Caco-2 (cell line): ENCODE results near the gene CFAP77. TPM values are rescaled to one million over a fixed set of nuclear protein-coding genes. Genes with fewer than 3 reads are reported as not detected.

Source experiments
- BruUV-seq: library from RNA; stranded (reverse); fragments of 400-500 nt; replicated peaks from 2 replicates; lab custom pipeline; 2021; lab: Mats Ljungman, UMichigan
- CTCF ChIA-PET: fragments of 300-600 bp; sonication (Branson Sonifier 250); formaldehyde crosslinking; loops from one replicate; lab custom pipeline; 2022; ENCODE audit warnings: antibody characterized with exemption; lab: Charles Lee
- POLR2A ChIA-PET: fragments of 300-600 bp; sonication (Branson Sonifier 250); formaldehyde crosslinking; loops from one replicate; lab custom pipeline; 2022; ENCODE audit warnings: antibody characterized with exemption; lab: Charles Lee
- DNase-seq, 2 experiments: peaks; one replicate each; pipeline versions ENCODE4 v3.0.0 to v3.0.0-alpha.2; 2020 to 2022
- H3K27me3 ChIP-seq: replicated peaks from 2 replicates; pipeline ENCODE4 v1.6.0; 2011; ENCODE audit warnings: low read length; ENCODE audit not compliant: control insufficient read depth, insufficient read depth
- H3K36me3 ChIP-seq: 2 replicates; pipeline ENCODE4 v1.5.1; 2011; ENCODE audit warnings: low read length; ENCODE audit not compliant: control insufficient read depth, insufficient read depth
- H3K4me1 ChIP-seq: fragments of 250-450 bp; sonication (Bioruptor Pico); 2 replicates; pipeline ENCODE4 v1.5.1; 2020; ENCODE audit warnings: mild to moderate bottlenecking
- H3K4me3 ChIP-seq: 2 replicates; pipeline ENCODE4 v1.5.1; 2011; ENCODE audit warnings: low read depth, mild to moderate bottlenecking, control low read depth, low read length
- H3K9me3 ChIP-seq: fragments of 250-450 bp; sonication (Bioruptor Pico); 2 replicates; pipeline ENCODE4 v1.5.1; 2020; ENCODE audit warnings: mild to moderate bottlenecking, moderate library complexity
- H3K27ac Mint-ChIP-seq: one replicate; pipeline ENCODE4 v1.8.0; 2022; ENCODE audit warnings: mixed read lengths; ENCODE audit not compliant: unreplicated experiment
- H3K27me3 Mint-ChIP-seq: one replicate; pipeline ENCODE4 v1.8.0; 2022; ENCODE audit warnings: mixed read lengths; ENCODE audit not compliant: insufficient read depth, unreplicated experiment
- H3K36me3 Mint-ChIP-seq: one replicate; pipeline ENCODE4 v1.8.0; 2022; ENCODE audit warnings: mild to moderate bottlenecking, mixed read lengths; ENCODE audit not compliant: insufficient read depth, unreplicated experiment
- H3K4me1 Mint-ChIP-seq: one replicate; pipeline ENCODE4 v1.8.0; 2022; ENCODE audit warnings: low read depth, mixed read lengths; ENCODE audit not compliant: unreplicated experiment
- H3K4me3 Mint-ChIP-seq: one replicate; pipeline ENCODE4 v1.8.0; 2022; ENCODE audit warnings: mild to moderate bottlenecking, moderate library complexity, mixed read lengths; ENCODE audit not compliant: unreplicated experiment
- H3K9me3 Mint-ChIP-seq: one replicate; pipeline ENCODE4 v1.8.0; 2022; ENCODE audit warnings: mixed read lengths; ENCODE audit not compliant: unreplicated experiment
- intact Hi-C: fragments of 100-400 bp; cut with micrococcal nuclease; formaldehyde crosslinking; loops from one replicate; pipeline ENCODE4 v1.10.0; 2022; ENCODE audit not compliant: unreplicated experiment
- total RNA-seq: library from RNA; stranded (reverse); gene quantifications from 2 replicates; pipeline ENCODE4 v1.2.3, GENCODE V29; 2022
- TF ChIP-seq, protein P1 (sequence below), 2 experiments: fragments of 200-600 bp in 1 of 2; IDR thresholded peaks; 1 replicate in 1 of 2; 2 replicates in 1 of 2; pipeline versions ENCODE4 v1.5.1 to v1.8.0; 2011 to 2022; ENCODE audit warnings: antibody characterized with exemption in 1 of 2, control low read depth in 1 of 2, inconsistent platforms in 1 of 2, low read depth in 1 of 2, low read length in 1 of 2, mild to moderate bottlenecking in 1 of 2, moderate library complexity in 1 of 2; ENCODE audit not compliant: insufficient read depth in 1 of 2, severe bottlenecking in 1 of 2, unreplicated experiment in 1 of 2

Gene CFAP77
- total RNA-seq, 1 experiment from 2014 or later: not detected

GRCh38 chr9:132516911-132517310, 106.9 kb downstream of the CFAP77 start:
- intact Hi-C loops: no loop called here
- no peaks in the 10 kb centered on the region for H3K4me1 Mint-ChIP-seq
- no peaks in the 10 kb centered on the region; the same call in 1 of the 2 replicates for H3K27me3 ChIP-seq
- no peak overlapping the region for H3K4me3 ChIP-seq
- no peak overlapping the region for H3K27ac Mint-ChIP-seq
- TF ChIP-seq, protein P1, sequence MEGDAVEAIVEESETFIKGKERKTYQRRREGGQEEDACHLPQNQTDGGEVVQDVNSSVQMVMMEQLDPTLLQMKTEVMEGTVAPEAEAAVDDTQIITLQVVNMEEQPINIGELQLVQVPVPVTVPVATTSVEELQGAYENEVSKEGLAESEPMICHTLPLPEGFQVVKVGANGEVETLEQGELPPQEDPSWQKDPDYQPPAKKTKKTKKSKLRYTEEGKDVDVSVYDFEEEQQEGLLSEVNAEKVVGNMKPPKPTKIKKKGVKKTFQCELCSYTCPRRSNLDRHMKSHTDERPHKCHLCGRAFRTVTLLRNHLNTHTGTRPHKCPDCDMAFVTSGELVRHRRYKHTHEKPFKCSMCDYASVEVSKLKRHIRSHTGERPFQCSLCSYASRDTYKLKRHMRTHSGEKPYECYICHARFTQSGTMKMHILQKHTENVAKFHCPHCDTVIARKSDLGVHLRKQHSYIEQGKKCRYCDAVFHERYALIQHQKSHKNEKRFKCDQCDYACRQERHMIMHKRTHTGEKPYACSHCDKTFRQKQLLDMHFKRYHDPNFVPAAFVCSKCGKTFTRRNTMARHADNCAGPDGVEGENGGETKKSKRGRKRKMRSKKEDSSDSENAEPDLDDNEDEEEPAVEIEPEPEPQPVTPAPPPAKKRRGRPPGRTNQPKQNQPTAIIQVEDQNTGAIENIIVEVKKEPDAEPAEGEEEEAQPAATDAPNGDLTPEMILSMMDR (IDR thresholded peaks at IDR 0.05; ENCODE audit: insufficient read depth in 1 of 2, low read depth in 1 of 2, low read length in 1 of 2, severe bottlenecking in 1 of 2, unreplicated experiment in 1 of 2): no peak
- no peaks in the 10 kb centered on the region for H3K36me3 Mint-ChIP-seq
- POLR2A ChIA-PET: no interaction called here
- no peaks in the 10 kb centered on the region for H3K36me3 ChIP-seq
- no TSS peak for BruUV-seq
- no peaks in the 10 kb centered on the region for H3K4me1 ChIP-seq
- DNase-seq: no peak
- H3K9me3 ChIP-seq: no peaks in the 10 kb centered on the region
- no peaks in the 10 kb centered on the region for H3K9me3 Mint-ChIP-seq
- CTCF ChIA-PET: no interaction called here
- peaks cover 15% of the 10 kb centered on the region for H3K27me3 Mint-ChIP-seq
- no peak overlapping the region for H3K4me3 Mint-ChIP-seq

DNA sequence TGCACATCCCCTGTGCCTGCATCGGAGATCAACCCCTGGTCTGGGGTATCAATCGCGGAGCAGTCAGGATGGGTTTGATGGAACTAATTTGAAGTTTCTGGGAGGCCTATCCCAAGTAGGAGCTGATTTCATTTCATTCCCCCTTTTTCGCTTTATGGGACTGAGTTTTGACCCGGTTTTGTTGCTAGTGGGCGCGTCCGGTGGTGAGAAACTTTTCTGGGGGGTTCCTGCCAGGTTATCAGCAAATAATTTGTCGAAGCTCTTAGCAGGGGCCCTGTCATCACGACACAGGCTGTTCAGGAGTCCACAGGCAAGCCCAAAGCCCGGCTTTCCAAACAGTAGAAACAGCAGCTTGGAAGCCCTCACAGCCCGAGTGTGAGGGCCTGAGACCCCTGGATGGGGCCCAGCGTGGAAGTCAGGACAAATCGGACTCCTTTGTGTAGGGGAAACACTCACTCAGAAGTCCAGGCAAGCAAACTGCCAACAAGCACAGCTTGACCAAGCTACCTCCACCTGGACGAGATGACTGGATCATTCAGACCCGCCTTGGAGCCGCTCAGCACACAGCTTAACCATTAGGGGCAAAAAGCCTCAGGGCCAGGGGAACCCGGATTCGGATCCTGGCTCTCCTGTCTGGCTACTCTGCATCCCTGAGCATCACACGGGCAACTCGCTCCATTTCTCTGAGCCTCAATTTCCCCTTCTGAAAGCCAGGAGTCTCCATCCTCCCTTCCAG, 108.0 kb downstream of the CFAP77 start:
- H3K27me3 Mint-ChIP-seq: peaks cover 15% of the 10 kb centered on the region

DNA sequence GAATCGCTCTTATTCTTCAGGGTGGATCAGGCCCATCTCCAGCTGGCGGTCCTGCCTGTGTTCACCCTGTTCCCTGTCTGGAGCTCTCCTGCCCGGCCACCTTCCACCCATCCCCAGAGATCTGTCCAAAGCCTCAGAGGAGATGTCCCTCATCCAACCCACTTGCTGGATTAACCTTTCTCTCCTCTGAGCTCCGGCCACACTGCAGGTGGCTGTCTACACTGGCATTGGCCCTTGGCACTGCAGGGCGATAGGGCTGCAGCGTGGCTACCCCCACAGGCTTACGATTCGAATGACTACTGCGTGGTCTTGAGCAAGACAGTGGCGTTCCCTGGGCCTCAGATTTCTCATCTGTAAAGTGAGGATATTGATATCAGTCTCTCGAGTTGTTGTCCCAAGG, 108.6 kb downstream of the CFAP77 start:
- POLR2A ChIA-PET: no interaction called here

More for the DNA sequence above, 108.0 kb downstream of the CFAP77 start:
- no peaks in the 10 kb centered on the region for H3K36me3 Mint-ChIP-seq
- ChIA-PET CTCF (interaction anchor here (0.5 kb wide), 1 partner anchor 383 kb away, joined by 4 read pairs; no protein-coding TSS in a partner anchor), POLR2A (no interaction called here)
- no peak overlapping the region for H3K4me3 ChIP-seq
- H3K4me1 Mint-ChIP-seq: no peaks in the 10 kb centered on the region
- no peaks in the 10 kb centered on the region for H3K4me1 ChIP-seq
- BruUV-seq: no TSS peak
- H3K27ac Mint-ChIP-seq: no peak overlapping the region
- no peaks in the 10 kb centered on the region for H3K36me3 ChIP-seq
- intact Hi-C loops: no loop called here
- TF ChIP-seq, protein P1 (IDR thresholded peaks at IDR 0.05; ENCODE audit: insufficient read depth in 1 of 2, low read depth in 1 of 2, low read length in 1 of 2, severe bottlenecking in 1 of 2, unreplicated experiment in 1 of 2): no peak
- no peaks in the 10 kb centered on the region; the same call in 1 of the 2 replicates for H3K27me3 ChIP-seq
- no peaks in the 10 kb centered on the region for H3K9me3 ChIP-seq
- no peaks in the 10 kb centered on the region for H3K9me3 Mint-ChIP-seq
- no peak overlapping the region for H3K4me3 Mint-ChIP-seq
- no peak for DNase-seq

More for the DNA sequence above, 108.6 kb downstream of the CFAP77 start:
- CTCF ChIA-PET: no interaction called here
- Histone ChIP-seq H3K27me3 (no peaks in the 10 kb centered on the region), H3K4me1 (no peaks in the 10 kb centered on the region), H3K4me3 (no peak overlapping the region), H3K36me3 (no peaks in the 10 kb centered on the region), H3K9me3 (no peaks in the 10 kb centered on the region)
- no peak overlapping the region for H3K4me3 Mint-ChIP-seq
- peaks cover 12% of the 10 kb centered on the region for H3K27me3 Mint-ChIP-seq
- DNase-seq: no peak
- H3K36me3 Mint-ChIP-seq: no peaks in the 10 kb centered on the region
- H3K9me3 Mint-ChIP-seq: no peaks in the 10 kb centered on the region
- TF ChIP-seq, protein P1 (IDR thresholded peaks at IDR 0.05; ENCODE audit: insufficient read depth in 1 of 2, low read depth in 1 of 2, low read length in 1 of 2, severe bottlenecking in 1 of 2, unreplicated experiment in 1 of 2): no peak
- no TSS peak for BruUV-seq
- intact Hi-C loops: no loop called here
- no peak overlapping the region for H3K27ac Mint-ChIP-seq
- H3K4me1 Mint-ChIP-seq: no peaks in the 10 kb centered on the region
